ENCODE results near the gene CDH13. TPM values are rescaled to one million over a fixed set of nuclear protein-coding genes. Genes with fewer than 3 reads are reported as not detected.

The CDH13 gene
- total and polyA plus RNA-seq, 9 of the 15 experiments (the other 6 are each of a cell fraction or from before 2014, with no cell fraction given), result 0.03 TPM; not detected in 8

GRCh38 chr16:83826146-83826913 lies 1199.6 kb downstream of the CDH13 start (continued):
- TF ChIP-seq, protein P1, sequence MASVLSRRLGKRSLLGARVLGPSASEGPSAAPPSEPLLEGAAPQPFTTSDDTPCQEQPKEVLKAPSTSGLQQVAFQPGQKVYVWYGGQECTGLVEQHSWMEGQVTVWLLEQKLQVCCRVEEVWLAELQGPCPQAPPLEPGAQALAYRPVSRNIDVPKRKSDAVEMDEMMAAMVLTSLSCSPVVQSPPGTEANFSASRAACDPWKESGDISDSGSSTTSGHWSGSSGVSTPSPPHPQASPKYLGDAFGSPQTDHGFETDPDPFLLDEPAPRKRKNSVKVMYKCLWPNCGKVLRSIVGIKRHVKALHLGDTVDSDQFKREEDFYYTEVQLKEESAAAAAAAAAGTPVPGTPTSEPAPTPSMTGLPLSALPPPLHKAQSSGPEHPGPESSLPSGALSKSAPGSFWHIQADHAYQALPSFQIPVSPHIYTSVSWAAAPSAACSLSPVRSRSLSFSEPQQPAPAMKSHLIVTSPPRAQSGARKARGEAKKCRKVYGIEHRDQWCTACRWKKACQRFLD (CRISPR knock-in tag; IDR thresholded peaks at IDR 0.05), result no peak
- TF ChIP-seq, protein P2, sequence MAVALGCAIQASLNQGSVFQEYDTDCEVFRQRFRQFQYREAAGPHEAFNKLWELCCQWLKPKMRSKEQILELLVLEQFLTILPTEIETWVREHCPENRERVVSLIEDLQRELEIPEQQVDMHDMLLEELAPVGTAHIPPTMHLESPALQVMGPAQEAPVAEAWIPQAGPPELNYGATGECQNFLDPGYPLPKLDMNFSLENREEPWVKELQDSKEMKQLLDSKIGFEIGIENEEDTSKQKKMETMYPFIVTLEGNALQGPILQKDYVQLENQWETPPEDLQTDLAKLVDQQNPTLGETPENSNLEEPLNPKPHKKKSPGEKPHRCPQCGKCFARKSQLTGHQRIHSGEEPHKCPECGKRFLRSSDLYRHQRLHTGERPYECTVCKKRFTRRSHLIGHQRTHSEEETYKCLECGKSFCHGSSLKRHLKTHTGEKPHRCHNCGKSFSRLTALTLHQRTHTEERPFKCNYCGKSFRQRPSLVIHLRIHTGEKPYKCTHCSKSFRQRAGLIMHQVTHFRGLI (CRISPR knock-in tag; IDR thresholded peaks at IDR 0.05), result no peak
- no peak for TF ChIP-seq CXXC5 (CRISPR knock-in tag; IDR thresholded peaks at IDR 0.05)
- no peak for TF ChIP-seq TBP (optimal IDR thresholded peaks at IDR 0.05; ENCODE audit: low read depth, low read length)
- no peak for TF ChIP-seq MEF2D (tag; conservative IDR thresholded peaks at IDR 0.05; ENCODE audit: low read depth)
- TF ChIP-seq NR2C1 (IDR thresholded peaks at IDR 0.05), result no peak
- TF ChIP-seq NR2C1 (tag; IDR thresholded peaks at IDR 0.05), result no peak
- TF ChIP-seq NFYB (IDR thresholded peaks at IDR 0.05; ENCODE audit: extremely low read depth, insufficient read length), result no peak
- TF ChIP-seq BDP1 (IDR thresholded peaks at IDR 0.05; ENCODE audit: insufficient read depth, insufficient read length), result no peak
- TF ChIP-seq TRIM28 (IDR thresholded peaks at IDR 0.05), result no peak
- no peak for TF ChIP-seq FOS (IDR thresholded peaks at IDR 0.05; ENCODE audit: extremely low read depth, insufficient read length)
- peak; percentile 71; the same call in 1 of the 2 replicates for TF ChIP-seq RB1 (IDR thresholded peaks at IDR 0.05; ENCODE audit: low read depth)
- TF ChIP-seq XRCC3 (IDR thresholded peaks at IDR 0.05), result no peak
- TF ChIP-seq ZNF174 (CRISPR knock-in tag; IDR thresholded peaks at IDR 0.05), result no peak
- TF ChIP-seq TAF9B (IDR thresholded peaks at IDR 0.05; ENCODE audit: partially characterized antibody), result no peak
- TF ChIP-seq, protein P3, sequence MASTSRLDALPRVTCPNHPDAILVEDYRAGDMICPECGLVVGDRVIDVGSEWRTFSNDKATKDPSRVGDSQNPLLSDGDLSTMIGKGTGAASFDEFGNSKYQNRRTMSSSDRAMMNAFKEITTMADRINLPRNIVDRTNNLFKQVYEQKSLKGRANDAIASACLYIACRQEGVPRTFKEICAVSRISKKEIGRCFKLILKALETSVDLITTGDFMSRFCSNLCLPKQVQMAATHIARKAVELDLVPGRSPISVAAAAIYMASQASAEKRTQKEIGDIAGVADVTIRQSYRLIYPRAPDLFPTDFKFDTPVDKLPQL (IDR thresholded peaks at IDR 0.05; ENCODE audit: extremely low read depth, insufficient read length), result no peak
- no peak for TF ChIP-seq HMGN3 (IDR thresholded peaks at IDR 0.05; ENCODE audit: borderline replicate concordance, extremely low read depth, insufficient read length, low read depth, low read length)
- no peak for TF ChIP-seq HLTF (IDR thresholded peaks at IDR 0.05)
- no peak for TF ChIP-seq RNF219 (CRISPR knock-in tag; IDR thresholded peaks at IDR 0.05)
- TF ChIP-seq, protein P4, sequence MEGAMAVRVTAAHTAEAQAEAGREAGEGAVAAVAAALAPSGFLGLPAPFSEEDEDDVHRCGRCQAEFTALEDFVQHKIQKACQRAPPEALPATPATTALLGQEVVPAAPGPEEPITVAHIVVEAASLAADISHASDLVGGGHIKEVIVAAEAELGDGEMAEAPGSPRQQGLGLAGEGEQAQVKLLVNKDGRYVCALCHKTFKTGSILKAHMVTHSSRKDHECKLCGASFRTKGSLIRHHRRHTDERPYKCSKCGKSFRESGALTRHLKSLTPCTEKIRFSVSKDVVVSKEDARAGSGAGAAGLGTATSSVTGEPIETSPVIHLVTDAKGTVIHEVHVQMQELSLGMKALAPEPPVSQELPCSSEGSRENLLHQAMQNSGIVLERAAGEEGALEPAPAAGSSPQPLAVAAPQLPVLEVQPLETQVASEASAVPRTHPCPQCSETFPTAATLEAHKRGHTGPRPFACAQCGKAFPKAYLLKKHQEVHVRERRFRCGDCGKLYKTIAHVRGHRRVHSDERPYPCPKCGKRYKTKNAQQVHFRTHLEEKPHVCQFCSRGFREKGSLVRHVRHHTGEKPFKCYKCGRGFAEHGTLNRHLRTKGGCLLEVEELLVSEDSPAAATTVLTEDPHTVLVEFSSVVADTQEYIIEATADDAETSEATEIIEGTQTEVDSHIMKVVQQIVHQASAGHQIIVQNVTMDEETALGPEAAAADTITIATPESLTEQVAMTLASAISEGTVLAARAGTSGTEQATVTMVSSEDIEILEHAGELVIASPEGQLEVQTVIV (CRISPR knock-in tag; IDR thresholded peaks at IDR 0.05; ENCODE audit: borderline replicate concordance), result no peak

All from K562 (cell line).